Breast epithelium (tissue), 3 donors: ENCODE measurements around the gene TMEFF2.

Source experiments
- POLR2A ChIP-seq: fragments of 450-650 bp; IDR thresholded peaks from one replicate; pipeline ENCODE4 v1.6.1; 2016; ENCODE audit warnings: antibody characterized with exemption, mild to moderate bottlenecking, moderate library complexity
- POLR2AphosphoS5 ChIP-seq, 3 donors: sonication (generic); formaldehyde crosslinking; IDR thresholded peaks; one replicate each; pipeline ENCODE4 v1.6.1; 2017; ENCODE audit warnings: antibody characterized with exemption in 3 of 3
- TF ChIP-seq, protein P1 (sequence below), 3 donors: fragments of 450-650 bp; IDR thresholded peaks; one replicate each; pipeline ENCODE4 v1.5.1; 2016 to 2017; ENCODE audit warnings: antibody characterized with exemption in 3 of 3, mild to moderate bottlenecking in 3 of 3, moderate library complexity in 3 of 3

DNA sequence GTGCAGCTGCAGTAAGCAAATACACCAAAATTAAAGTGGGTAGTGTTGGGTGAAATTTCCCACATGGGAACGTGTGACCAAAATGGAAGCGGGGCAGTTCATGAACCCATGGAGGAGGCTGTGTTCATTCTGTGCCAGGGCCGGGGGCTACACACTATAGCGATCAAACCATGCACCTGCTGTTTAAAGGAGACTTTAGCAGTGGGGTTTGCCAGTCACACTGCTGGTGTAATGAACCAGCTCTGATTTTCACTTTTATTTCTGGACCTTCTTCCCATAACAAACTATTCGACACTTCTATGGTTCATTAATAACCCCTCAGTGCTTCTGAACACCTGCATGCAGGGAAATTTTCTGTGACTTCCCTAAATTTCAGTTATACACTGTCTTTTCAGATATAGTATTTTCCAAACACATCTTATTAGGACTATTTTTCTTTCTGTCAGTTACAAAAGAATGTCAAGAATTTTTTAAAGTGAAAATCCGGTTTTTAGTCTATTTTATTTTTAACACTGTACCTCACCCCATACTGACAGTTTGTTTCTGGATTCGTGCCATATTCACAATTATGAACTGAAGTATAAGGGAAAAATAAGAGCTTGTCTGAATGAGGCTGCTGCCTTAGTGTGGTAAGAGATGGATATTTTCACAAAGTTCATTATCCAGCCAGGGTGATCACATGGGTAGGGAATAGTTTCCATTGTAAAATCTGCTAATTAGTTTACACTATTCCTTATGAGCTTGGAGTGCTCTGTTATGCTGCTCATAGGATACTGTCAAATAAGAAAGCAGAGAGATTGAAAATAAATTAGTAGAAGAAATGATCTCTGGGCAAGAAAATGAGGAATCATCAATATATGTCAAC is 236.5 kb downstream of the TMEFF2 start:
- TF ChIP-seq POLR2AphosphoS5 (IDR thresholded peaks at IDR 0.05) (no peak), POLR2A (no peak)
- TF ChIP-seq, protein P1, sequence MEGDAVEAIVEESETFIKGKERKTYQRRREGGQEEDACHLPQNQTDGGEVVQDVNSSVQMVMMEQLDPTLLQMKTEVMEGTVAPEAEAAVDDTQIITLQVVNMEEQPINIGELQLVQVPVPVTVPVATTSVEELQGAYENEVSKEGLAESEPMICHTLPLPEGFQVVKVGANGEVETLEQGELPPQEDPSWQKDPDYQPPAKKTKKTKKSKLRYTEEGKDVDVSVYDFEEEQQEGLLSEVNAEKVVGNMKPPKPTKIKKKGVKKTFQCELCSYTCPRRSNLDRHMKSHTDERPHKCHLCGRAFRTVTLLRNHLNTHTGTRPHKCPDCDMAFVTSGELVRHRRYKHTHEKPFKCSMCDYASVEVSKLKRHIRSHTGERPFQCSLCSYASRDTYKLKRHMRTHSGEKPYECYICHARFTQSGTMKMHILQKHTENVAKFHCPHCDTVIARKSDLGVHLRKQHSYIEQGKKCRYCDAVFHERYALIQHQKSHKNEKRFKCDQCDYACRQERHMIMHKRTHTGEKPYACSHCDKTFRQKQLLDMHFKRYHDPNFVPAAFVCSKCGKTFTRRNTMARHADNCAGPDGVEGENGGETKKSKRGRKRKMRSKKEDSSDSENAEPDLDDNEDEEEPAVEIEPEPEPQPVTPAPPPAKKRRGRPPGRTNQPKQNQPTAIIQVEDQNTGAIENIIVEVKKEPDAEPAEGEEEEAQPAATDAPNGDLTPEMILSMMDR (IDR thresholded peaks at IDR 0.05): no peak
